Endodermal cell (in vitro differentiated cells): Measurements from ENCODE around the gene CHAC2. TPM values are rescaled to one million over a fixed set of nuclear protein-coding genes. Genes with fewer than 3 reads are reported as not detected.

Source experiments
- DNase-seq: peaks from one replicate; pipeline ENCODE4 v3.0.0-alpha.2; 2017
- H3K27ac ChIP-seq: 2 replicates; pipeline ENCODE4 v1.5.1; 2013; ENCODE audit warnings: mild to moderate bottlenecking, low read depth, low read length, moderate library complexity
- H3K27me3 ChIP-seq: 2 replicates; pipeline ENCODE4 v1.6.1; 2013; ENCODE audit warnings: mild to moderate bottlenecking, low read length, moderate library complexity; ENCODE audit not compliant: insufficient read depth, control insufficient read depth, poor library complexity, severe bottlenecking
- H3K36me3 ChIP-seq: 2 replicates; pipeline ENCODE4 v1.7.0; 2013; ENCODE audit warnings: mild to moderate bottlenecking, low read length, moderate library complexity; ENCODE audit not compliant: control insufficient read depth, insufficient read depth
- H3K4me1 ChIP-seq: one replicate; pipeline ENCODE4 v1.7.0; 2013; ENCODE audit warnings: low read length; ENCODE audit not compliant: control insufficient read depth, insufficient read depth
- H3K4me3 ChIP-seq: 2 replicates; pipeline ENCODE4 v1.5.1; 2013; ENCODE audit warnings: mild to moderate bottlenecking, low read length, moderate library complexity
- H3K9ac ChIP-seq: 2 replicates; pipeline ENCODE4 v1.6.1; 2013; ENCODE audit warnings: mild to moderate bottlenecking, low read length, moderate library complexity; ENCODE audit not compliant: poor library complexity, severe bottlenecking; ENCODE audit errors: extremely low read depth
- H3K9me3 ChIP-seq: 2 replicates; pipeline ENCODE4 v1.6.1; 2013; ENCODE audit warnings: mild to moderate bottlenecking, low read length, moderate library complexity; ENCODE audit not compliant: control insufficient read depth
- H3K27ac Mint-ChIP-seq: 2 replicates; pipeline ENCODE4 v1.8.0; 2020; ENCODE audit warnings: mixed read lengths
- H3K27me3 Mint-ChIP-seq: 2 replicates; pipeline ENCODE4 v1.8.0; 2021; ENCODE audit warnings: mild to moderate bottlenecking, mixed read lengths; ENCODE audit not compliant: insufficient read depth
- H3K36me3 Mint-ChIP-seq: 2 replicates; pipeline ENCODE4 v1.8.0; 2020; ENCODE audit warnings: low read depth, mixed read lengths
- H3K4me1 Mint-ChIP-seq: 2 replicates; pipeline ENCODE4 v1.8.0; 2020; ENCODE audit warnings: mixed read lengths
- H3K4me3 Mint-ChIP-seq: 2 replicates; pipeline ENCODE4 v1.8.0; 2020; ENCODE audit warnings: mild to moderate bottlenecking, moderate library complexity, mixed read lengths
- H3K9me3 Mint-ChIP-seq: 2 replicates; pipeline ENCODE4 v1.8.0; 2020; ENCODE audit warnings: mild to moderate bottlenecking, mixed read lengths
- CTCF ChIP-seq: fragments of 200-600 bp; sonication (generic); conservative IDR thresholded peaks from 2 replicates; pipeline ENCODE4 v1.5.0; 2021; ENCODE audit warnings: antibody characterized with exemption, mild to moderate bottlenecking
- WGBS, 2 experiments: methylation state at CpG; one replicate each; pipeline versions ENCODE4 v1.1.5 to v1.1.7; 2013; ENCODE audit warnings: missing lambda C conversion rate in 2 of 2, mixed read lengths in 1 of 2; ENCODE audit not compliant: insufficient coverage in 1 of 2, insufficient read length in 1 of 2; 5-methylcytosine and 5-hydroxymethylcytosine counted together
- total RNA-seq, 2 donors: library from RNA; stranded (reverse); fragmentation: NEBNext Ultra II Directional in 1 of 2; extraction: Animal tissue kit (Norgen Biotek cat#: 25700) in 1 of 2; gene quantifications; 2 replicates in 1 of 2; 3 replicates in 1 of 2; pipeline ENCODE4 v1.2.1, GENCODE V29; 2021

CHAC2 gene
- total RNA-seq, 2 donors from 2014 or later, result 3.6 to 4.8 TPM

GRCh38 chr2:53752385-53752784 lies 15.2 kb upstream of the CHAC2 start:
- Histone ChIP-seq H3K27ac (no peak overlapping the region), H3K9me3 (no peaks in the 10 kb centered on the region), H3K9ac (no peak overlapping the region), H3K36me3 (peaks cover 24% of the 10 kb centered on the region), H3K27me3 (no peaks in the 10 kb centered on the region), H3K4me1 (no peaks in the 10 kb centered on the region), H3K4me3 (no peak overlapping the region)
- 87 to 100% methylated on average over 1 to 4 of the region's 4 CpGs for WGBS, 2 experiments
- no peak for DNase-seq
- peaks cover 38% of the 10 kb centered on the region for H3K36me3 Mint-ChIP-seq
- no peak overlapping the region for H3K27ac Mint-ChIP-seq
- no peaks in the 10 kb centered on the region for H3K4me1 Mint-ChIP-seq
- peaks cover 3% of the 10 kb centered on the region for H3K9me3 Mint-ChIP-seq
- no peak overlapping the region for H3K4me3 Mint-ChIP-seq
- H3K27me3 Mint-ChIP-seq, result no peaks in the 10 kb centered on the region
- TF ChIP-seq CTCF, result no peak

- no peak for TF ChIP-seq CTCF
- H3K9me3 ChIP-seq, result no peaks in the 10 kb centered on the region
- peaks cover 18% of the 10 kb centered on the region for H3K36me3 ChIP-seq
- H3K36me3 Mint-ChIP-seq, result peaks cover 37% of the 10 kb centered on the region
- H3K4me3 Mint-ChIP-seq, result no peak overlapping the region
- no peaks in the 10 kb centered on the region for H3K27me3 ChIP-seq
- DNase-seq, result no peak
- H3K4me1 Mint-ChIP-seq, result no peaks in the 10 kb centered on the region
- no peak overlapping the region for H3K27ac Mint-ChIP-seq
- H3K27me3 Mint-ChIP-seq, result no peaks in the 10 kb centered on the region
- H3K27ac ChIP-seq, result peak overlapping the region; percentile 17
- no peak overlapping the region for H3K4me3 ChIP-seq
- H3K9ac ChIP-seq, result no peak overlapping the region
- no peaks in the 10 kb centered on the region for H3K4me1 ChIP-seq
- peaks cover 3% of the 10 kb centered on the region for H3K9me3 Mint-ChIP-seq
Observed at GRCh38 chr2:53753041-53753440, 14.6 kb upstream of the CHAC2 start.

- Histone ChIP-seq H3K4me3 (no peak overlapping the region), H3K27ac (no peak overlapping the region), H3K9me3 (no peaks in the 10 kb centered on the region), H3K4me1 (no peaks in the 10 kb centered on the region), H3K9ac (no peak overlapping the region), H3K27me3 (no peaks in the 10 kb centered on the region), H3K36me3 (peaks cover 7% of the 10 kb centered on the region)
- Mint-ChIP-seq H3K27ac (no peak overlapping the region), H3K27me3 (no peaks in the 10 kb centered on the region), H3K36me3 (peaks cover 28% of the 10 kb centered on the region), H3K4me3 (no peak overlapping the region), H3K4me1 (no peaks in the 10 kb centered on the region), H3K9me3 (peaks cover 3% of the 10 kb centered on the region)
- TF ChIP-seq CTCF, result no peak
- no peak for DNase-seq
- 93 to 100% methylated on average over 1 to 2 of the region's 2 CpGs for WGBS, 2 experiments
Observed at GRCh38 chr2:53755121-53755520, 12.5 kb upstream of the CHAC2 start.
